IMR-90 (cell line): ENCODE results near the gene LACC1. TPM values are rescaled to one million over a fixed set of nuclear protein-coding genes. Genes with fewer than 3 reads are reported as not detected.

Experiments used
- CTCF ChIP-seq: conservative IDR thresholded peaks from 2 replicates; pipeline ENCODE4 v1.5.1; 2012; ENCODE audit warnings: mild to moderate bottlenecking, low read depth, low read length, improper control_type of control experiment
- RAD21 ChIP-seq: IDR thresholded peaks from 2 replicates; pipeline ENCODE4 v1.6.1; 2012; ENCODE audit warnings: low read length, improper control_type of control experiment
- polyA plus RNA-seq, 3 experiments: library from polyadenylated mRNA; depleted of rRNA; stranded (reverse); fragments of >200 nt; gene quantifications; 2 replicates each; pipeline ENCODE4 v1.2.3, GENCODE V29; 2012; ENCODE audit warnings: low replicate concordance in 1 of 3
- total RNA-seq: library from RNA; depleted of rRNA; stranded (reverse); fragments of >200 nt; gene quantifications from 2 replicates; pipeline ENCODE4 v1.2.3, GENCODE V29; 2012

Gene LACC1
- total and polyA plus RNA-seq, 2 of the 4 experiments (the other 2 are of a cell fraction) = 3.2 to 4.7 TPM

DNA sequence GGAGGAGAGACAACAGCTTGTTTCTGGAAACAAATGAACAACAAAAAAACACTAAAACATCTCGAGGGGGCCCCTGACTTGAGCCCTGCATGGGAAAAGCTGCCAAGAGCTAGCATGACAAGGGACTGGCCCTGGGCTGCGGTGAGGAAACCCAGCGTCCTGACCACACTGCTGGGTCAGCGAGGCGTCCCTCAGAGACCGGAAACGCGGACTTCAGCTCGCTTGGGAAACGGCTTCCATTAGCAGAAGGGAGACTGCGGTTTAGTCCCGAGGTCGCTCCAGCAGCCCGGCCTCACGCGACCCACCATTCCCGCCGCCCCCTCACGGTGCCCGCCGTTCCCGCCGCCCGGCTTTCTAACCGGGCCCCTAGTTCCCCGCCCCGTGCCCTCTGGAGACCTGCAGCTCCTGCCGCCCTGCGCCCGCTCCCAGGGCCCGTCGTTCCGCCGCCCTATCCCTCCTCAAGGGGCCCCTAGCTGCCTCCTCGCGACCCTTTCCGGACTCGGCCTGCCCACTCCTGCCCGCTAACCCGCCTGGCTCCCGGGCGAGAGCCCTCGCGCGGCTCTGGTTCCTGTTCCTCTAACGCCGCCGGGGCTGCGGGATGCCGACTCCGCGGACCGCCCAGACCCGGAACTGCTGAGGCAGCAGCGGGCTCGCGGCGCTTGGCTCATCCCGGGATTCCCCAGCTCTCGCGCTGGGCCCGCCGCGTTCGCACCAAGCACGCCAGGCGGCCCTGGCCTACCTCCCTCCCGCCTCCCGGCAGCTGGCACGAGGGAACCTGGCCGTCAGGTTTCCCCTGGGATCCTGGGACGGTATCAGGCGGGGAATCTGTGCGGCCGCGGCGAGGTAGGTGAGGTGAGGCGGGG is 581 bp upstream of the LACC1 start, which contains the start of gene CCDC122 (continued):
- TF ChIP-seq CTCF = no peak
- TF ChIP-seq RAD21 = no peak
